Measurements from ENCODE around the gene KDM5B.

The KDM5B gene

DNA sequence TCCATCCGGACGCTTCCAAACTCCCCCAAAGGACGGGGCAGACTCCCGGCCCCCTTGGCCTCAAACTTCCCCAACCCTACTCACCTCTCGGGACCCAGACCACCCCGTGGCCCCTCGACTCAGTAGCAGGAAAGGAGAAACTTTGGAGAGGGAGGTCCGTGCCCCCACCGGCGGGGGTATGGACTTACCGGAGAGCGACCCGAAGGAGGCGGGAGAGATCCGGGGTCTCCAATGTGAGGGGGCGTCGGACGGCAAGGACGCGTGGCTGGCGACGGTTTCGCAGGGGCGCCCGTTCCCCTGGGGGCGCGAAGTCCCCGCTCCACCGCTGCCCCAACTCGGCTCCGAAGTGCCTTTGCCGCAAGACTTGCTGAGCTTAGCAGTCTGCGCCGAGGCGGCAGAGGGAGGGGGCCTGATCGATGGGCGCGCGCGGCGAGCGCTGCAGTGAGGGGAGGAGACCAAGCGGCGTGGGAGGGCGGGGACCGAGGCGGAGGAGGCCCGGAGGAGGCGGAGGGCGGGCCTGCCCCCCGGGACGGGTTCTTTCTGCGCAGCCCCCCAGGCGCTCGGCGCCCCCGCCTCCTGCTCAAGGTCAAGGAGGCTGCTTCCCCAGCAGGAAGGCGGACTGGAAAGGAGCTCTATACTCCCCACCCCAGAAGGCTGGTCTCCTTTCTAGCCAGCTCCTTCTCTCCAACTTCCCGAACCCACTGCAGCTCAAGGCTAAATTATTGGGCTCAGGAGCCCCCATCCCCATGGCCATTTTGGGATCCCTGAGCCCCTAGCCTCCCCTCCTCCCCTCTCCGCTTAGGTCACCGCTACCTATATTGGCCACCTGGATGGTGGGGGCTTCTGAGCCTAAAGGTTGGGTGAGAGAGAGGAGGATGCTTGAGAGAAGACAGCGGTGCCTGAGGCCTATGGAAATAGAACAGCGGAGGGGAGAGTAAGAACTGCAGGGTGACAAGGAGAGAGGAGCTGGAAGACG is 97.9 kb downstream of the KDM5B start, which contains the start of gene SYT2:
TSS of gene SYT2 (minus strand) at position 385 of the 976 bp plus-strand sequence. CDS start 104,682 bp downstream, outside the sequence.
- DNase-seq, result peak; percentile 94

DNA sequence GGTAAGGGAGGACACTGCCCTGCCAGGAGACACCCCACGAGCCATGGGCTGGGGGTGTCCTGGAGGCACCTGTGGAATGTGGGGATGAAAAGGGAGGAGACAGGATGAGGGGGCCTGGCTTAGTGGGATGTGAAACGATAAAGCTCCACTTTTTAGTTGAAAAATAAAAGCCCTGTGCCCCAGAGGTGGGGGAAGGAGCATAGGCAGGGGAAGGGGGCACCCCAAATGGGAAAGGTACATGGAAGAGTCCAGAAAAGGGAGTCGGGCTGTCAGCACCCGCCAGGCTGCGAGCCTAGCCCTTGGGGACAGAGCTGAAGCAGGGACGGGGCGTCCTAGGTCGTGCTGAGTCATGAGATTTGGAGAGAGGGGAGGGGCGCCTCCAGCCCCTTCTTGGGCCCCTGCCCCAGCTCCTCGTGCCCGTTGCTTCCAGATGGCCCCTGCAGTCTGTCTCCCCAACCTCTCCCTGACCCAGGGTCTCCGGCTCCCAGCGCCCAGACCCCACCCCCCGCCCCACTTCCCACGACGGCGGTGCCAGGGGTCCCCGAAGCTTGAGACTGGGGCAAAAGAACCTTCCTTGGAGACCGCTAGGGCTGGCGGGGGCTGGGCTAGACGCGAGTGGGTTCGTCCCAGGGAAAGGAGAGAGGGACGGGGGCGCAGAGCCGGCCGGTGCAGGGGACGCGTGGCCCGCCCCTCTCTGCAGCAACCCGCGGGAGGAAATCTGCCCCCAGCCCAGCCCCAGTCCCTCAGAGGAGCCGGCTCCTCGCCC is 98.8 kb downstream of the KDM5B start:
- peak; percentile 63 for DNase-seq

DNA sequence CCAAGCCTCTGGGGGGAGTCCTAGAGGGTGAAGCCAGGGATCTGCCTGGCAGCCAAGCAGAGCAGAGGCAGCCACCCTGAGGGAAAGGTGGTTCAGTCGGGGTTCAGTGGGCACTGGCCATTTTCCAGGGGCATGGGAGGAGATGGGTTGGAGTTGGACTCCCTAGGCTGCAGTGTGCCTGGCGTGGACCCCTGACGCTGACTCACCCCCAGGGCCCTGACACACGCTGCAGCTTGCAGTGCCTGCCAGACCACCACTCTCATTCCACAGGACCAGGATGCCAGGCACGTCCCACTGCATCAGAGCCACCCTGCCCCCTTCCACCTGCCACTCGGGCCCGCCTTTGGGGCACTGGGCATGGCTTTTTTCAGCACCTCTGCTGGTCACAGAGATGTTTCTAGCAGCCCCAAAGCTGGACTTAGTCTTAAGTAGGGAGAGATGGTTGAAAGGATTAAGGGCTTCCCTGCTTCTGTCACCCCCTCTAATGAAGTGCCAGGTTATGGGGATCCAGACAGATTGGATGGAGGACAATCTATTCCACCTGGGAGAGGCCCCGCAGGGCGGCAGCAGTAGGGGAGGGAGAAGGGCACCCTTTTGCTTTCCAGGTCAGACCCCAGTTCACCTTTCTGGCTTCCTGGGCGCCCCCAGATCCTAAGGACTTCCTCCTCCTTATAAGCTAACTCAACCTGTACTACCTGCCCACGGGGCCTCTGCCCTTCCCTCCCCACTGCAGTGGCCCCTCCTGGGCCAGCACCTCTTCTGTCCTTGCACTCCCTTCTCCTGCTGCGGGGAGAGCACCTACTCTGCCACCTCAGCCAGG is 99.6 kb downstream of the KDM5B start:
- peak; percentile 54 for DNase-seq

DNA sequence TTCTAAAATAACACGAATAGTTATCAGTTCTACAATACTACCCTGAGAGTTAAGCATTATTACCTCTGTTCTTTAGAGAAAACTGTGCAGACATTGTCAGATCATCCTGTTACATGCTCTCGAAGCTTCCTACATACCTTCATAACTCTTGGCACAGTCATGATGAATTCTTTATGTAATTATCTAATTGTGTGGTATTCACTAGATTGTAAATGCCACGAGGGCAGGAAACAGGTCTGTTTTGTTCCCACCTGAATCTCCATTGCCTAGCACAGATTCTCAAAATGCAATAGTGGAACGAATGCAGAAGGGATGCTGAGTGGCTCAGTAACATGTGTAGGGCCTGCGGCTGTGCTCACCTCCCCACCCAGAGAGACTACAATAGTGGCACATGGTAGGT is 101.4 kb downstream of the KDM5B start:
- DNase-seq, result no peak

DNA sequence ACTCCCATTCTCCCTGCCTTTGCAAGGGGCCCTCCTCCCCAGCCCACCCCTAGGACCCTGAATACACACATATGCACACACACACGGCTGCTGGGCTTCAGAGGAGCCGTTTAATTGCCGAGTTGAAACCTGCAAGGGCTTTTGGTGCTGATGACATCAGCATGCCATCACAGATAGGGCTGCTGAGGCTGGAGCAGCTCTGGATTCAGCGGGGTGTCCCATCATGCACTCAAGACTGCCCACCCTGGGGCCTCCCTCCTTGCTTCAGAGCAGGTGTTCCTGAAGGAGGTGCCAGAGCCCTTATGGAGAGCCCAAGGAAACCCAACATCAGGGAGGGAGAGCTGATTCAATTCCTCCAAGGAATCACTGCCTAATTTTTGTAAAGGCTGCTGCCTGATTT is 103.6 kb downstream of the KDM5B start:
- no peak for DNase-seq

DNA sequence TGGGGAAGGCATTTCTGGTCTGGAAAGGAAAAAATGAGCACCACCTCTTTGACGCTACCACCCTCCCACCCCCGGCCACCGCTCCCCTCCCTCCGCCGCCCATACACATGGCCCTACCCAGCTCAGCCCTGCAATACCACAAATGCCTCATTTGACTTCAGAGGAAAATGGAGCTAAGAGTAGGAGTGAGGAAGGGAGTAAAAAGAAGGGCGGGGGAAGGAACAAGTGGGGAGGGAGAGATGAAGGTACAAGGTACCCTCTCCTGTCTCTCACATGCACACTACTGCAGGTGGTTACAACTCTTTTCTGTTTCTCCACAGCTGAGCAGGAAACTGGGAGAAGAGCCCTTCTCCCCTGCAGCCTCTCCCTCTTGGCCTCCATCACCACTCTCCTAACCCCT is 105.0 kb downstream of the KDM5B start:
- no peak for DNase-seq

DNA sequence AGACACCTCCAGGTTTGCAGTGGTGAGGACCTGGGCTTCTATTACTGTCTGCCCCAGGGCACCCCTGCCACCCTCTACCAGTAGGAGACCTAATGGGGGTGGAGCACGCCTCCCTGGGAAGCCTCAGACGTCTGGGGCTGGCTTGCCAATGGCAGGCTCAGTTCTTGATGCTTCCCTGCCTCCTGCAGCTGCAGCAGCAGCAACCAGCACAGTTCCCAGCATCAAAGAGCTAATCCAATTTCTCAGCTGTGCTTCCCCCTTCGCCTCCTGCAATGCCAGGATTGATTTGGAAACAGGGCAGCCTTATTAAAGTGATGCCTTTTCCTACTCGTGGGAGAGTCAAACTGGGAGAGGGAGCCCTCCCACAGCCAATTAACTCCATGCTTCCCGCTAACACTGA is 106.1 kb downstream of the KDM5B start:
- peak; percentile 85 for DNase-seq

DNA sequence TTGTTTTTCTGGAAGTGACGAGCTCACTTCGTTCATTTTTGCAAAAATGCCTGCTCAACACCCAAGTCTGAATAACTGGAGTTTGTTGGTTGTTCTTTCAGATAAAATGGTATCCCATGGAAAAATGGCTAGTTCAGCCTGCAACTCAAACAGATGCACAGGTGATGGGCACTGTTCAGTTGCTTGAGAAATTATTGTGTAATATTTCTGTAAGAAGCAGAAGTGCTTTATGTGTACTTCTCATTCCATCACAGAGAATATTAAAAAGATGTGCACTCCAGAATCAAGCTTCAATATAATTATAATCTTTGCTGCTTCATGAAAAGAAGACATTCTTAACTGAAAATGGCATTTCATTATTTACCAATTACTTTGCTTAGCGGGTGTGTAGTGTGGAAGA is 107.0 kb downstream of the KDM5B start:
- no peak for DNase-seq

DNA sequence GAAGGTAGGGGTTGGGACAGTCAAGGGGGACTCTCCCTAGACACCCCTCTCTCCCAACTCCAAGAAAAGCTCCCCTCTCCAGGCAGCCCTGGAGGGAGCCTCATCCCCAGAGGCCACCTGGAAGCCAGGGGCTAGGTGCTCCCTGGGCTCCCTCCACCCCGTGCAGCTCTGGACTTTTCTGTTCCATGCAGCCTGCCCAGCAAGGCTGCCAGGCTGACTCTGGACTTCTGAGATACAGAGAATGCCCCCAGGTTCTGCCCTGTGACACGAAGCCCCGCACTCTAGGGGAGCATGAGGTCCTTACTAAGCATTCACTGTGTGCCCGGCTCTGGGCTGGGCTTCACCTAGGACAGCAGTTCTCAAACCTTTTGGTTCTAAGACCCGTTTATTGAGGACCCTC is 108.2 kb downstream of the KDM5B start:
- DNase-seq, result no peak

DNA sequence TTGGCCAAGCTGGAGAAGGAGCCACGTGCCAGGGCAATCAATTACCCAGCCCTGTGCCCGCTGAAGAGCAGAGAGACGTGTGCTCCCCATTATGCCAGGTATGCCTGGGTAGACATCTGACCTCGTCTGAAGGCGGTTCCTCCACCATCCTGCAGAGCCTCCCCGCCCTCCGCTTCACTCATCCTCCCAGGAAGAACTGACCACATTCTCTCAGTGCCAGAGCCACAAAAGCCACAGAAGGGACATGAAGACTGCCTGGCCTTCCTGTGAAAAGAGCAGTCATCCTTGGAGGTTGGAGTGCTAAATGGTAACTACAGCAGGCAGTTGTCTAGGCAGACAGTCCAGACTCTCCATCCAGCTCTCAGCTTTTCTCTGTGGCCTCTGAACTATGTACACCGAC is 109.9 kb downstream of the KDM5B start:
- no peak for DNase-seq

DNA sequence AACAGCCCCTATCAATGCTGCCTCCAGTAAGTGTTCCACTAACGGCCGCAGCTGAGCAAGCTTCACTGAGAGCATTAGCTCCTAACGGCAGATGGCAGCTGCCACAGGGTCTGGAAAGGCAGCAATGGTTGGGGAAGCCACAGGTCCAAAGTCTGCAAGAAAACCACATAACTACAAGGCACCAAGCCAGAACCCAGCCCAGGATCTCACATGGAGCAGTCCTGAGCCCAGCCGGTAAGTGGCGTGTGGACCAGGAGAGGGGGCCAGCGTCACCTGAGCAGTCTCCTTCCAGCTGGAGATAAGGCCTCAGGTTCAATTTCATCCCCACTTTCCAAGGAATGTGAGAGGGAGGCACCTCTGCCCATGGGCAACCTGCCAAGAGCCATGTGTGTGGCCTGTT is 111.2 kb downstream of the KDM5B start:
- DNase-seq, result peak; percentile 69

DNA sequence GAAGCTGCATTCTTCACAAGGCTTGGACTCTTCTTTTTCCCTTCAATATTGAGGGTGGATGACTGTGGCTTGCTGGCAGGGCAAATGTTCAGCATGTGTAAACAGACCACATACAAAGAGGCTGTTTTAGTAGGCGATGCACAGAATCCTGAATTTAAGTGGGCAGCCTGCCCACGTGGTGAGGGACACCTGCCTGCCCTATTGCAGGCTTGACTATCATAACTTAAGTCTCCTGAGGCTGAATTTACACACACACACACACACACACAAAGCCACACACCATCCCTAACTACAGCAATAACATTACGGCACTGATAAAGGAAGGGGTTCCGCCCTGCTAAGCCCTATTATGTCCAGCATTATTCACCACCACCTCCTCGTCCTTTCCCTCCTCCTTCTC is 113.9 kb downstream of the KDM5B start:
- no peak for DNase-seq

DNA sequence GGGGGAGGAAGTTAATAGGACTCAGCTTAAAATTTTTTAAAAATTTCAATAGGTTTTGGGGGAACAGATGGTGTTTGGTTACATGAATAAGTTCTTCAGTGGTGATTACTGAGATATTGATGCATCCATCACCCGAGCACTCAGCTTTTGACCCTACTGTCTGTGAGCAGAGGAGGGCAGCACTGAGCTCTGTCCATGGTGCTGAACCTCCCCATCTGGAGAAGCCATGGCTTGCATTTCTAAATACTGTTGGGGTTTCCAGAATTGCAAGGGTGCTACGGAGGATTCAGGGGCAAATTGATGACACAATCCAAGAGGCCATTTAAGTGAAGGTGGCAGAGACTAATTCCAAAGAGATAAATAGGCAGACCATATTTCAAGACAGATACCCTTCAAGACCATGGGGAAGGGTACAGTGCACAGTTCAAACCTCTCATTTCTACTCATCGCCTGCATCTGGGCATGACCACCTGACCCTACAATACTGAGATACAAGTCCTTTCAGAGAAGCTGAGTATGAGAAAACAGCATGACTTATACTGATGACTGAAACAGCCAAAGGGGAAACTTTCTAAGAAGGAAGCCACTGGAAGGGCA is 115.2 kb downstream of the KDM5B start:
- peak; percentile 82 for DNase-seq

DNA sequence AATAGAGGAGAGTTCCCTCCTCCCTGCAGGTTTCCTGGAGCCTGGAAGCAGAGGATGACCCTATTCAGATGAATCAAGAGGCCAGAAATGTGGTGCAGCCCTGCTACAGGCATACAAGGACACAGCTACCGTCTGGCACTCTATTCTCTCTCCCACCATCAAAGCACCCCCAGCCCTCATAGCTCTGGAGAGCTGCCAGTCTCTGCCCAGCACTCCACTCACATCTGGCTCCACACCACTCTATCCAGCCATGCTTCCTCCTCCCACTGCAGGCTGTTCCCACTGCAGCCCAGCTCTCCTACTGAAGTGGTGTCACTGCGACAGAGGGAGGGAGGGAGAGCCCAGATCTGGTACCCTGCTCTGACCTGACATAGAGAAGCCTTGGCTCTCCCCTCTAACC is 116.4 kb downstream of the KDM5B start:
- no peak for DNase-seq

DNA sequence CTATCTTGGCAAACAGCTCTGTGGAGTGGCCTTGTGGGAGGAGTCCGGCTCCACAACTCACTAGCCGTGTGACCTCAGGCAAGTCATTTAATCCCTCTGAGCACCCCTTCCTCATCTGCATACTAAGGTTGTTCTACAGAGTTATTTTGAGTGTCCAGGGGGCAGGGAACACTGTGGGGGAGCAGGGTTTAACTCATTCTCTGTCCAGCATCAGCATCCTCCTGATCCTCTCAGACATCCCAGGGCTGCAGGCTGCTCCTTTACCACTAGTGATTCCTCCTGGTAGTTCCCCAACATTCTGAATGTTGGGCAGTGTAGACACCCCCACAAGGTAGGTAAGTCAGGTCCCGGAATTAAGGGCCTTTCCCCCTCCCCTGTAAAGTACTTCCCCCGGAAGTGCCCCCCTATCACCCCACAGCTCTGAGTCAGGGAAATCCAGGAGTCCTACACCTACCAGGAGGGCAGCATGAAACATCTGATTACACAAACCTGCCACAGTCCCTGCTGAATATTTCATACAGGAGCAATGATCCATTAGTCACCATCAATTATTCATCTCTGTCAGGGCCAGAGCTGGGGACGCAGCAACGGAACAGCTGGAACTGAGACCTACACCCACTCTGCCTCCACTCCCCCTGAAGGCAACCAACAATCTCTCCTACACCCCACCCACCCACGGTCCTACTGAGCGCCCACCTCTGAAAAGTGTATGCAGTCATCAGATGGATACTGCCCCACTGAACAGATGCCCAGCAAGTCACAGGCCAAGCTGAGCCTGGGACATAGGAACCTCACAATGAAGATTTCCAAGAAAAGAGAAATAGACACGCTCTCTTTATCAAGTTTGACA is 118.5 kb downstream of the KDM5B start:
- no peak for DNase-seq

DNA sequence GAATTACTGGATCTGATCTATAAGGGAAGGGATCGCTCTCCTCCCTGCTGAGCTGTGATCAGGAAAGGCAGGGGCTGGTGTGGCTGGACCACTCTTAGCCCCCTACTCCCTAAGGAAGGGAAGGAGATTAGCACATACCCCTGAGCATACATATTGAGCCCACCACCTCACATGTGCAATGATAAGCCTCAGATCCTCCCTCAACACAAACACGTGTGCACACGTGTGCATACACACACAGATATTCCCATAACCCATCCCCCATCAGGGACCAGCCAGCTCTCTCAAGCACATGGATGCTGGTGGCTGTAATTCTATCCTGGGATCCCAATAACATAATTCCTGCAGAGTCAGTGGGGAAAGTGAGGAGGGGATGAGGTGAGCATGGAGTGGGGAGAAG is 119.1 kb downstream of the KDM5B start:
- DNase-seq, result no peak

DNA sequence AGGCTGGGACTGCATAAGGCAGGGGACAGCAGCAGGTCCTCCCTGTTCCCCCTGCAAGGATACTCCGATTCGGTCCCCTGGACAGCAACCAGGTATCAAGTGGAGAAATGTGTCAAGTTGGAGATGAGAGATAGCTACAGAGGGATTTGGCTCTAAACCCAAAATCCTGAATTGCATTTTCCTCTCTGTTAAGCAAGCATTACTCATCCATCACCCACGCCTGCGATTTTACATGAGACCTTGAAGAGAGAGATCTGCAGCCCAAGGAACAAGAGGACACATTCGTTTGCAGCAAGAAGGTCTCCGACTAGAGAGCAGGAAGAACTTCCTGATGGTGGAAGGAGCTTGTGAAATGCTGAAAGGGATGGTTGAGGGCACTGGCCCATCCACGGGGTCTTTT is 119.8 kb downstream of the KDM5B start:
- no peak for DNase-seq

DNA sequence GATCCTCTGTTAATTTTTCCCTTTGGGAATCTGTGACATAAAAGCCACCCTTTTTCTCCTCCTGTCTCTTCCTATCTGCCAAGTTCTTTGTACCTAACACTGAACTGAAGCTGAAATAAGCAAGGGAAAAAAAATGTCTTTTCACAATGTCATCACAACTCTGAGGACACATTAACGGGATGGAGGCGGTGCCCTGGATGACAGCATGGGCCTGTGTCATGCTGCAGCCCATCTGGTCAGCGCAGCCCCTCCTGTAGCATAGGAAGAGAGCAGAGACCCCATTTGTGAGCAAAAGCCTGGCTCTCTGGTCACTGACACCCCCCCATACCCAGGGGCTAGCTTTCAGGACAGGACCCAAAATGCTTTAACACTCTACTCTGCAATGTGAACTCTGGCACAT is 120.4 kb downstream of the KDM5B start:
- no peak for DNase-seq

DNA sequence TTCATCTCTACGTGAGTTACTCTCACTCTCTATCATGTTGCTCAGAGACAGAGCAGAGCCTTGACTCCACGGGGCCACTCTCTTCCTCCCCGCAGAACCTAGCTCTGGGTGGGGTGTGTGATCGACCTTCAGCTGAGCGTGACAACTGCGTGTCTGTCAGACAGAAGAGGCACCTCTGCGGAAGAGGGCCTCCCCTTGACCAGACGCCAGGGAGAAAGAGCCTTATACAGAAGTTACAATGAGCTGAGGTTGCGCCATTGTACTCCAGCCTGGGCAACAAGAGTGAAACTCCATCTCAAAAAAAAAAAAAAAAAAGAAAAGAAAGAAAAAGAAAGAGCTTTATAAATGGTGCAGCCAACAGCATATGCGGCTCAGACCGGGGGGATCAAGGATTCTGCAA is 120.9 kb downstream of the KDM5B start:
- no peak for DNase-seq

DNA sequence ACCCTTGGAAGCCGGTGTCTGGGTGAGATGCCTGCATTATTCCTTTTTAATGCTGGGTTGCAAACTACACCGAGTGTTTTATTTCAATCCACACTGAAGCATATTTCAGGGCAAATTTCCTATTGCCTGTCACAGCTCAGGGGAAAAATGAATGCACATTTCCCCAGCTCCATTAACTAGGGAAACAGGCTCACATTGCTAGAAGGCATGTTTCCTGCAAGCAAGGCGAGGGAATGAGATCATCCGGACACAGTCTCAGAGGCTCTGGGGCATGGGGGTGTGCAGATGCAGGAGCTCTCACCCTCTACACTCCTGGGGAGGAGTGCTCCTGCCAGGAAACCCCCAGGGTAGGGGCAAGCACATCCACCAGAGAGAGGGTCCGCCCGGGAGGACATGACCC is 122.6 kb downstream of the KDM5B start:
- DNase-seq, result no peak

DNA sequence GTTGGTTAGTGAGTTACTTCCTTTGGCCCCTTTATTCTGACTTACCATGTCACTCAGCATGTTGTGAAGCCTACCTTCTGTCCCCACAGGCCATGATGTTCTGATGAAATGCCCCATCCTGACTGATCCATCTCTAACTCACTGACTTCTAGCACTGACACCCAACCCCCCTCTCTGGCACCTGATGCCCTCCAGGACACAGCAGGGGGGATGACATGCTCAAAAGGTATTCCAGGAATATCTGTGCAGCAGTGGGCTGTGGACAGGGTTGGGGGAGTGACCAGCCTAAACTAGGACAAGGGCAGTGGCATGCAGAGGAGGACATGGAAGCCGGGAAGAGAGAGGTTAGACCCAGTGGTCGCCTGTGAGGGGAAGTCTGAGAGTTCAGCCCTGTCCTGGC is 123.5 kb downstream of the KDM5B start:
- DNase-seq, result no peak

DNA sequence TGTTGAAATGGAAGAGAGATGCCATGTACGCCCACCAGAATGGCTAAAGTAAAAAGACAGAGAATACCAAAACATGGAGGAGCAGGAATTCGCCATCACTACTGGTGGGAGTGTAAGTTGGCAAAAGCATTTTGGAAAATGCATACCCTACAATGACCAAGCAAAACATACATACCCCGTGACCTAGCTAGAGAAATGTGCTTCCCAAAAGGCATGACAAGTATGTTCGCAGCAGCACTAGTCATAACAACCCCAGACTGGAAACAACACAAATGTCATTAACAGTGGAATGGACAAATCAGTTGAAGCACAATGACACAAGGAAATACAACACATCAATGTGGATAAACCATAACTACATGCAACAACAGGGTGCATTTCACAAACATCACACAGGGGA is 125.2 kb downstream of the KDM5B start:
- no peak for DNase-seq

Data from NCI-H82 (cell line).